H1 (cell line): Measurements from ENCODE around the gene USP36. TPM values are rescaled to one million over a fixed set of nuclear protein-coding genes. Genes with fewer than 3 reads are reported as not detected.

Source experiments
- CTCF ChIA-PET: fragments of 300-600 bp; sonication (Branson Sonifier 250); formaldehyde crosslinking; loops from one replicate; lab custom pipeline; 2021; ENCODE audit not compliant: partially characterized antibody; lab: Charles Lee
- POLR2A ChIA-PET: fragments of 300-600 bp; sonication (Branson Sonifier 250); formaldehyde crosslinking; loops from one replicate; lab custom pipeline; 2021; ENCODE audit warnings: inconsistent platforms; ENCODE audit not compliant: partially characterized antibody; lab: Charles Lee
- DNase-seq, 2 experiments: peaks; one replicate each; pipeline versions ENCODE4 v3.0.0 to v3.0.0-alpha.2; 2010 to 2022; ENCODE audit warnings: low spot score in 2 of 2, low read depth in 1 of 2, mixed read lengths in 1 of 2
- FAIRE-seq: peaks from 2 replicates; lab custom pipeline; 2011; peaks lifted over from hg19 to GRCh38; lab: Jason Lieb, UNC
- H2AFZ ChIP-seq: 2 replicates; pipeline ENCODE4 v1.8.1; 2012; ENCODE audit warnings: low read length, inconsistent platforms
- H2AK5ac ChIP-seq: 2 replicates; pipeline ENCODE4 v1.6.1; 2013; ENCODE audit warnings: low read depth, low read length
- H2BK120ac ChIP-seq: replicated peaks from 2 replicates; pipeline ENCODE3; 2013; ENCODE audit warnings: low read depth, low read length, inconsistent platforms
- H2BK12ac ChIP-seq: 2 replicates; pipeline ENCODE4 v1.6.1; 2013; ENCODE audit warnings: low read depth, low read length
- H2BK15ac ChIP-seq: 2 replicates; pipeline ENCODE4 v1.6.1; 2013; ENCODE audit warnings: low read length
- H2BK20ac ChIP-seq: 2 replicates; pipeline ENCODE4 v1.6.1; 2013; ENCODE audit warnings: low read length
- H2BK5ac ChIP-seq: 2 replicates; pipeline ENCODE4 v1.6.1; 2013; ENCODE audit warnings: low read depth, low read length
- H3K14ac ChIP-seq: 2 replicates; pipeline ENCODE4 v1.6.1; 2013; ENCODE audit warnings: inconsistent platforms; ENCODE audit not compliant: insufficient read length
- H3K18ac ChIP-seq: 2 replicates; pipeline ENCODE4 v1.6.1; 2013; ENCODE audit warnings: low read length; ENCODE audit errors: extremely low read depth
- H3K23ac ChIP-seq: 2 replicates; pipeline ENCODE4 v1.6.1; 2013; ENCODE audit warnings: inconsistent platforms; ENCODE audit not compliant: insufficient read length
- H3K23me2 ChIP-seq: 2 replicates; pipeline ENCODE4 v1.6.1; 2013; ENCODE audit warnings: low read depth, low read length
- H3K27ac ChIP-seq: 2 replicates; pipeline ENCODE4 v1.6.1; 2011; ENCODE audit warnings: low read depth, low read length, inconsistent platforms
- H3K27me3 ChIP-seq, 4 experiments: replicated peaks in 1 of 4; 1 replicate in 1 of 4; 2 replicates in 3 of 4; pipeline versions ENCODE4 v1.6.1 to v1.8.1; 2011 to 2013; ENCODE audit warnings: low read length in 3 of 4, mild to moderate bottlenecking in 3 of 4, inconsistent platforms in 2 of 4, mixed read lengths in 2 of 4, moderate library complexity in 1 of 4; ENCODE audit not compliant: control insufficient read depth in 3 of 4, insufficient read depth in 3 of 4; ENCODE audit errors: extremely low read depth in 1 of 4
- H3K36me3 ChIP-seq, 4 experiments: 2 replicates each; pipeline versions ENCODE4 v1.6.1 to v1.8.1; 2011 to 2013; ENCODE audit warnings: mild to moderate bottlenecking in 4 of 4, low read length in 3 of 4, moderate library complexity in 2 of 4, control low read depth in 1 of 4, inconsistent platforms in 1 of 4; ENCODE audit not compliant: insufficient read depth in 4 of 4, control insufficient read depth in 2 of 4
- H3K4ac ChIP-seq: replicated peaks from 2 replicates; pipeline ENCODE3; 2013; ENCODE audit warnings: low read length, low read depth, mixed read lengths, inconsistent platforms; ENCODE audit not compliant: insufficient read length
- H3K4me1 ChIP-seq, 4 experiments: replicated peaks in 1 of 4; 1 replicate in 1 of 4; 2 replicates in 3 of 4; pipeline versions ENCODE4 v1.6.1 to v1.8.1; 2011 to 2013; ENCODE audit warnings: low read length in 3 of 4, inconsistent platforms in 2 of 4, mixed read lengths in 1 of 4; ENCODE audit not compliant: insufficient read depth in 4 of 4, control insufficient read depth in 3 of 4
- H3K4me2 ChIP-seq, 2 experiments: 2 replicates each; pipeline versions ENCODE4 v1.6.1 to v1.8.1; 2011 to 2013; ENCODE audit warnings: low read depth in 2 of 2, low read length in 2 of 2, control low read depth in 1 of 2, inconsistent platforms in 1 of 2, mild to moderate bottlenecking in 1 of 2; ENCODE audit not compliant: insufficient read depth in 1 of 2
- H3K4me3 ChIP-seq, 4 experiments: fragments of 200-600, 300-600 bp in 1 of 4; sonication (generic), shearing (Covaris generic), sonication (Bioruptor Twin) in 1 of 4; 2 replicates each; pipeline versions ENCODE4 v1.5.1 to v1.8.1; 2011 to 2016; ENCODE audit warnings: low read length in 4 of 4, low read depth in 3 of 4, control low read depth in 2 of 4, inconsistent platforms in 2 of 4, mild to moderate bottlenecking in 2 of 4, mixed read lengths in 1 of 4, moderate library complexity in 1 of 4; ENCODE audit not compliant: insufficient read depth in 2 of 4; ENCODE audit errors: extremely low read depth in 1 of 4
- H3K56ac ChIP-seq: replicated peaks from 2 replicates; pipeline ENCODE3; 2013; ENCODE audit warnings: low read depth, mild to moderate bottlenecking, mixed read lengths, low read length, inconsistent platforms; ENCODE audit not compliant: insufficient read length
- H3K79me1 ChIP-seq: 2 replicates; pipeline ENCODE4 v1.6.1; 2013; ENCODE audit warnings: low read depth, low read length, control low read depth
- H3K79me2 ChIP-seq, 2 experiments: 2 replicates each; pipeline versions ENCODE4 v1.6.1 to v1.8.1; 2012 to 2013; ENCODE audit warnings: low read length in 2 of 2, mild to moderate bottlenecking in 2 of 2, inconsistent platforms in 1 of 2; ENCODE audit not compliant: insufficient read depth in 2 of 2, control insufficient read depth in 1 of 2
- H3K9ac ChIP-seq, 4 experiments: replicated peaks in 1 of 4; 1 replicate in 1 of 4; 2 replicates in 3 of 4; pipeline versions ENCODE4 v1.6.1 to v1.8.1; 2011 to 2013; ENCODE audit warnings: low read depth in 3 of 4, low read length in 3 of 4, control low read depth in 2 of 4, mild to moderate bottlenecking in 2 of 4, moderate library complexity in 2 of 4, inconsistent platforms in 1 of 4; ENCODE audit errors: extremely low read depth in 1 of 4
- H3K9me3 ChIP-seq, 2 experiments: 2 replicates each; pipeline versions ENCODE4 v1.6.1 to v1.8.1; 2012 to 2013; ENCODE audit warnings: mild to moderate bottlenecking in 2 of 2, moderate library complexity in 2 of 2, control low read depth in 1 of 2, inconsistent platforms in 1 of 2, low read depth in 1 of 2, low read length in 1 of 2, mixed read lengths in 1 of 2; ENCODE audit not compliant: insufficient read depth in 2 of 2
- H4K20me1 ChIP-seq, 2 experiments: replicated peaks in 1 of 2; 2 replicates each; pipeline versions ENCODE3 to v1.8.1; 2011 to 2013; ENCODE audit warnings: inconsistent platforms in 2 of 2, low read length in 2 of 2, mild to moderate bottlenecking in 1 of 2; ENCODE audit not compliant: insufficient read depth in 2 of 2, control insufficient read depth in 1 of 2
- H4K5ac ChIP-seq: 2 replicates; pipeline ENCODE4 v1.6.1; 2013; ENCODE audit warnings: low read length, low read depth, mixed read lengths, inconsistent platforms; ENCODE audit not compliant: insufficient read length
- H4K8ac ChIP-seq: 2 replicates; pipeline ENCODE4 v1.8.0; 2013; ENCODE audit warnings: mild to moderate bottlenecking, moderate library complexity, low read length, inconsistent platforms; ENCODE audit not compliant: insufficient read depth; ENCODE audit errors: extremely low read depth
- H4K91ac ChIP-seq: replicated peaks from 2 replicates; pipeline ENCODE3; 2013; ENCODE audit warnings: low read length, mixed read lengths, inconsistent platforms; ENCODE audit not compliant: insufficient read length
- ASH2L ChIP-seq: fragments of 200-600, 300-600 bp; sonication (generic); IDR thresholded peaks from one replicate; pipeline ENCODE4 v1.7.1; 2017; ENCODE audit warnings: low read length
- CREB1 ChIP-seq: IDR thresholded peaks from 2 replicates; pipeline ENCODE4 v1.6.1; 2012; ENCODE audit warnings: inconsistent platforms
- EGR1 ChIP-seq: IDR thresholded peaks from 2 replicates; pipeline ENCODE4 v1.6.1; 2011; ENCODE audit warnings: low read depth, low read length, borderline replicate concordance
- EP300 ChIP-seq, 2 experiments: IDR thresholded peaks; 1 replicate in 1 of 2; 2 replicates in 1 of 2; pipeline ENCODE4 v1.6.1; 2011 to 2012; ENCODE audit warnings: low read depth in 2 of 2, low read length in 2 of 2, mild to moderate bottlenecking in 2 of 2, borderline replicate concordance in 1 of 2, inconsistent platforms in 1 of 2, moderate library complexity in 1 of 2
- EZH2 ChIP-seq: fragments of 200-600 bp; sonication (generic); IDR thresholded peaks from 2 replicates; pipeline ENCODE4 v1.7.1; 2012; ENCODE audit warnings: low read depth, mild to moderate bottlenecking, moderate library complexity, low read length, inconsistent platforms; ENCODE audit not compliant: severe bottlenecking
- FOSL1 ChIP-seq: IDR thresholded peaks from 2 replicates; pipeline ENCODE4 v1.6.1; 2011; ENCODE audit warnings: mild to moderate bottlenecking, low read depth, low read length, moderate library complexity; ENCODE audit not compliant: insufficient read depth
- HDAC2 ChIP-seq, 2 experiments: fragments of 300-600 bp in 1 of 2; sonication (generic) in 1 of 2; IDR thresholded peaks; 2 replicates each; pipeline ENCODE4 v1.6.1; 2011 to 2012; ENCODE audit warnings: low read depth in 2 of 2, low read length in 2 of 2, mild to moderate bottlenecking in 2 of 2, moderate library complexity in 2 of 2, borderline replicate concordance in 1 of 2, inconsistent platforms in 1 of 2
- HDAC6 ChIP-seq: IDR thresholded peaks from one replicate; pipeline ENCODE4 v1.7.1; 2012; ENCODE audit warnings: low read depth, mild to moderate bottlenecking, inconsistent platforms, low read length, moderate library complexity
- POLR2A ChIP-seq, 2 experiments: IDR thresholded peaks; 1 replicate in 1 of 2; 2 replicates in 1 of 2; pipeline ENCODE4 v1.6.1; 2011; ENCODE audit warnings: low read depth in 2 of 2, low read length in 2 of 2, mild to moderate bottlenecking in 2 of 2; ENCODE audit errors: control extremely low read depth in 1 of 2
- POU5F1 ChIP-seq: IDR thresholded peaks from 2 replicates; pipeline ENCODE4 v1.6.1; 2011; ENCODE audit warnings: low read depth, mild to moderate bottlenecking, low read length, moderate library complexity
- RAD21 ChIP-seq, 2 experiments: IDR thresholded peaks in 1 of 2; conservative IDR thresholded peaks in 1 of 2; 2 replicates each; pipeline ENCODE4 v1.6.1; 2011; ENCODE audit warnings: low read depth in 2 of 2, low read length in 2 of 2, improper control_type of control experiment in 1 of 2, inconsistent platforms in 1 of 2, mild to moderate bottlenecking in 1 of 2, moderate library complexity in 1 of 2
- RXRA ChIP-seq: IDR thresholded peaks from 2 replicates; pipeline ENCODE4 v1.6.1; 2011; ENCODE audit warnings: low read depth, mild to moderate bottlenecking, low read length, moderate library complexity; ENCODE audit not compliant: insufficient read depth
- SUZ12 ChIP-seq: fragments of 200-600 bp; sonication (generic); IDR thresholded peaks from 2 replicates; pipeline ENCODE4 v1.6.1; 2012; ENCODE audit warnings: mild to moderate bottlenecking, inconsistent platforms, low read length, moderate library complexity, mixed read lengths
- WGBS, 2 experiments: shearing (Covaris generic) in 1 of 2; methylation state at CpG; one replicate each; pipeline versions ENCODE4 v1.1.6 to v1.1.7; 2013 to 2015; ENCODE audit warnings: low lambda C conversion rate in 2 of 2, mixed read lengths in 2 of 2, inconsistent platforms in 1 of 2, low coverage in 1 of 2, missing lambda C conversion rate in 1 of 2; ENCODE audit not compliant: insufficient replicate concordance in 2 of 2, insufficient coverage in 1 of 2, insufficient read length in 1 of 2; ENCODE audit errors: extremely low coverage in 1 of 2, missing lambda C conversion rate in 1 of 2; 5-methylcytosine and 5-hydroxymethylcytosine counted together
- polyA plus RNA-seq, 7 experiments: library from polyadenylated mRNA; depleted of rRNA in 3 of 7; stranded (reverse) in 5 of 7; unstranded in 2 of 7; fragments of >200 nt in 5 of 7; fragments of 200-250 nt in 2 of 7; gene quantifications; 1 replicate in 5 of 7; 2 replicates in 1 of 7; 4 replicates in 1 of 7; pipeline versions ENCODE4 v1.2.1 to v1.2.3, GENCODE V29; 2011 to 2013; ENCODE audit warnings: missing spikeins in 2 of 7, mixed read lengths in 2 of 7
- total RNA-seq: library from RNA; stranded (reverse); fragmentation: NEBNext Ultra II Directional; extraction: Animal tissue kit (Norgen Biotek cat#: 25700); gene quantifications from 2 replicates; pipeline ENCODE4 v1.2.1, GENCODE V29; 2021

Gene USP36
- total and polyA plus RNA-seq, 2 of the 8 experiments (the other 6 are each of a cell fraction or from before 2014, with no cell fraction given), result 40.7 to 67.7 TPM

DNA sequence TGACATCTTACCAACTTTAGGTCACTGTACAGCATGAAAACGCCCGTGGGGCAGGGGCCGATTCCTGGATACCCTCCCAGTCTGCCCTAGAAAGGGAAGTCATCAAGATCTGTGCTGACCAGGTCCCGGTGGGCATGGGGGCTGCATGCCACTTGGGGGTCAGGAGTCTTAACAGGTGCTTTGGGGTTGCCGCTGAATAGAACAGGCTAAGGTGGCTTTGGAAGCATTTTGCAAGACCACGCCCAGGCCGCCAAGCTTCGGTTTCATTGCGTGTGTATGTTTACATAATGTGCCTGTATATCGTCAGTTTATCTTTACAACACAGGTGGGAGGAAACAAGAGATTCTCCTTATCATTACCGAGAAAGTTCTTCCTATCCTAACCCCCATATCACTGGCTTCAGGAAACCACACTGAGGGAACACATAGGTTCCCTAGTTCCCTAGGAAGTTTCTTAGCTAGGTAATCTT lies 13.3 kb upstream of the USP36 start:
- H3K9ac ChIP-seq, result no peak overlapping the region
- peaks cover 0 to 6% (median 2%) of the 10 kb centered on the region in 4 experiments; a peak in 5 of 8 replicates for H3K36me3 ChIP-seq
- no peak overlapping the region for H4K8ac ChIP-seq
- H4K5ac ChIP-seq, result no peak overlapping the region
- no peaks in the 10 kb centered on the region for H3K23me2 ChIP-seq
- no peak overlapping the region for H3K4ac ChIP-seq
- ChIA-PET CTCF (interaction anchor here (1.5 to 4.9 kb wide), 4 partner anchors 11 to 243 kb away, joined by 3 to 31 read pairs (median 14); no protein-coding TSS in a partner anchor), POLR2A (no interaction called here)
- no peaks in the 10 kb centered on the region; a peak in 1 of 7 replicates for H3K4me1 ChIP-seq
- H2AK5ac ChIP-seq, result no peak overlapping the region
- H3K9me3 ChIP-seq, result no peaks in the 10 kb centered on the region
- DNase-seq (no peak), FAIRE-seq (no peak)
- no peaks in the 10 kb centered on the region for H3K79me1 ChIP-seq
- no peak overlapping the region for H3K14ac ChIP-seq
- H3K56ac ChIP-seq, result no peak overlapping the region
- TF ChIP-seq EZH2 (no peak), EGR1 (no peak), HDAC6 (no peak), RAD21 (IDR thresholded peaks at IDR 0.05 in 1 of 2, conservative IDR thresholded peaks at IDR 0.05 in 1 of 2; ENCODE audit: low read depth in 2 of 2, low read length in 2 of 2) (no peak), SUZ12 (no peak), ASH2L (no peak), HDAC2 (IDR thresholded peaks at IDR 0.05; ENCODE audit: borderline replicate concordance in 1 of 2, low read depth in 2 of 2, low read length in 2 of 2) (no peak), POU5F1 (no peak), EP300 (IDR thresholded peaks at IDR 0.05; ENCODE audit: borderline replicate concordance in 1 of 2, low read depth in 2 of 2, low read length in 2 of 2) (no peak), FOSL1 (no peak), RXRA (no peak), CREB1 (no peak), POLR2A (IDR thresholded peaks at IDR 0.05; ENCODE audit: control extremely low read depth in 1 of 2, low read depth in 2 of 2, low read length in 2 of 2) (no peak)
- H3K18ac ChIP-seq, result no peak overlapping the region
- H4K20me1 ChIP-seq, result no peaks in the 10 kb centered on the region
- H2BK5ac ChIP-seq, result no peak overlapping the region
- H2BK20ac ChIP-seq, result no peak overlapping the region
- no peak overlapping the region for H4K91ac ChIP-seq
- H3K23ac ChIP-seq, result no peak overlapping the region
- WGBS, 2 experiments, result 88% methylated on average over 11 of the region's 11 CpGs; no CpG with 5 or more reads in 1 of the 2 experiments
- no peaks in the 10 kb centered on the region for H3K27me3 ChIP-seq
- H2BK15ac ChIP-seq, result no peak overlapping the region
- H3K4me3 ChIP-seq, result no peak overlapping the region
- no peak overlapping the region for H2AFZ ChIP-seq
- no peaks in the 10 kb centered on the region for H3K79me2 ChIP-seq
- no peak overlapping the region for H3K4me2 ChIP-seq
- H2BK120ac ChIP-seq, result no peak overlapping the region
- H3K27ac ChIP-seq, result no peak overlapping the region
- no peak overlapping the region for H2BK12ac ChIP-seq
